K562 (cell line): Measurements from ENCODE around the gene CERS6. TPM values are rescaled to one million over a fixed set of nuclear protein-coding genes. Genes with fewer than 3 reads are reported as not detected.

Experiments
- LCOR ChIP-seq: sonication (generic); formaldehyde crosslinking; IDR thresholded peaks from 2 replicates; pipeline ENCODE4 v1.8.0; 2022; ENCODE audit warnings: mild to moderate bottlenecking, missing genetic modification reagents
- MTA3 ChIP-seq: fragments of 450-650 bp; formaldehyde crosslinking; IDR thresholded peaks from 2 replicates; pipeline ENCODE4 v1.6.1; 2017; ENCODE audit warnings: mild to moderate bottlenecking, borderline replicate concordance
- TRIM28 ChIP-seq: fragments of 450-650 bp; IDR thresholded peaks from 2 replicates; pipeline ENCODE4 v1.6.1; 2017
- ZNF584 ChIP-seq: fragments of 200-800 bp; sonication (Bioruptor generic); IDR thresholded peaks from 2 replicates; pipeline ENCODE4 v1.6.1; 2016; ENCODE audit warnings: low read depth, mild to moderate bottlenecking, missing genetic modification characterization, missing compliant biosample characterization
- polyA plus RNA-seq, 8 experiments: library from polyadenylated mRNA; depleted of rRNA in 4 of 8; stranded (reverse) in 5 of 8; unstranded in 3 of 8; fragments of >200 nt; fragmentation: Nextera tagmentation in 2 of 8; fragmentation: Illumina TruSeq in 1 of 8; extraction: Ambion mirVana in 2 of 8; extraction: Trizol in 1 of 8; gene quantifications; 2 replicates each; pipeline versions ENCODE4 v1.2.1 to v1.2.3, GENCODE V29; 2011 to 2014; ENCODE audit warnings: inconsistent platforms in 1 of 8, missing spikeins in 1 of 8
- total RNA-seq, 7 experiments: library from RNA; depleted of rRNA in 6 of 7; stranded (reverse); fragments of >200 nt in 6 of 7; fragmentation: Illumina TruSeq in 2 of 7; extraction: Trizol in 2 of 7; gene quantifications; 2 replicates each; pipeline versions ENCODE4 v1.2.1 to v1.2.3, GENCODE V29; 2011 to 2021; ENCODE audit warnings: low replicate concordance in 1 of 7
- TF ChIP-seq, protein P1 (sequence below): fragments of 450-650 bp; IDR thresholded peaks from 2 replicates; pipeline ENCODE4 v1.6.1; 2016; ENCODE audit warnings: mild to moderate bottlenecking, moderate library complexity
- TF ChIP-seq, protein P2 (sequence below): fragments of 450-650 bp; formaldehyde crosslinking; IDR thresholded peaks from 2 replicates; pipeline ENCODE4 v1.4.0; 2022; ENCODE audit warnings: mild to moderate bottlenecking, moderate library complexity
- TF ChIP-seq, protein P3 (sequence below): fragments of 450-650 bp; IDR thresholded peaks from 2 replicates; pipeline ENCODE4 v1.6.1; 2016

The CERS6 gene
- total and polyA plus RNA-seq, 9 of the 15 experiments (the other 6 are each of a cell fraction or from before 2014, with no cell fraction given): 1.6 to 13.6 (median 11.4) TPM

DNA sequence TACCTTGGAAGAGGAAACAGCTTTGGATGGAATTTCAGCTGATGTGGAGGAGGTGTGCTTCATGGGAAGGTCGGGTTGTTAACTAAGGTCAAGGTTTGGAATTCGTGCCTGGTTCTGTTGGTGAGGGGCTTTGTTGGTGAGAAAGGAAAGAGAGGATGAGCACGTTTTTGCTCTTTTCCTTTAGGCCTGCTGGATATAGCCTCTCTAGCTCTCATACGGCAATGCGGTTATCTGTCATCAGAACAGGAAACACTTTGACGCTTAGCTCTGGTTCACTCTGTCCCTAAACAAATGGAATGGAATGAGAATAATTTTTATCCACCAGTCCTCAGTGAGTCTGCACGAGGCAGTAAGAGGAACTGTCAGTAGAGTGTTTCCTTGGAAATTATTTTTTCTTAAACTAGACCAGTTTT lies 176.6 kb downstream of the CERS6 start (continued):
- TF ChIP-seq, protein P1, sequence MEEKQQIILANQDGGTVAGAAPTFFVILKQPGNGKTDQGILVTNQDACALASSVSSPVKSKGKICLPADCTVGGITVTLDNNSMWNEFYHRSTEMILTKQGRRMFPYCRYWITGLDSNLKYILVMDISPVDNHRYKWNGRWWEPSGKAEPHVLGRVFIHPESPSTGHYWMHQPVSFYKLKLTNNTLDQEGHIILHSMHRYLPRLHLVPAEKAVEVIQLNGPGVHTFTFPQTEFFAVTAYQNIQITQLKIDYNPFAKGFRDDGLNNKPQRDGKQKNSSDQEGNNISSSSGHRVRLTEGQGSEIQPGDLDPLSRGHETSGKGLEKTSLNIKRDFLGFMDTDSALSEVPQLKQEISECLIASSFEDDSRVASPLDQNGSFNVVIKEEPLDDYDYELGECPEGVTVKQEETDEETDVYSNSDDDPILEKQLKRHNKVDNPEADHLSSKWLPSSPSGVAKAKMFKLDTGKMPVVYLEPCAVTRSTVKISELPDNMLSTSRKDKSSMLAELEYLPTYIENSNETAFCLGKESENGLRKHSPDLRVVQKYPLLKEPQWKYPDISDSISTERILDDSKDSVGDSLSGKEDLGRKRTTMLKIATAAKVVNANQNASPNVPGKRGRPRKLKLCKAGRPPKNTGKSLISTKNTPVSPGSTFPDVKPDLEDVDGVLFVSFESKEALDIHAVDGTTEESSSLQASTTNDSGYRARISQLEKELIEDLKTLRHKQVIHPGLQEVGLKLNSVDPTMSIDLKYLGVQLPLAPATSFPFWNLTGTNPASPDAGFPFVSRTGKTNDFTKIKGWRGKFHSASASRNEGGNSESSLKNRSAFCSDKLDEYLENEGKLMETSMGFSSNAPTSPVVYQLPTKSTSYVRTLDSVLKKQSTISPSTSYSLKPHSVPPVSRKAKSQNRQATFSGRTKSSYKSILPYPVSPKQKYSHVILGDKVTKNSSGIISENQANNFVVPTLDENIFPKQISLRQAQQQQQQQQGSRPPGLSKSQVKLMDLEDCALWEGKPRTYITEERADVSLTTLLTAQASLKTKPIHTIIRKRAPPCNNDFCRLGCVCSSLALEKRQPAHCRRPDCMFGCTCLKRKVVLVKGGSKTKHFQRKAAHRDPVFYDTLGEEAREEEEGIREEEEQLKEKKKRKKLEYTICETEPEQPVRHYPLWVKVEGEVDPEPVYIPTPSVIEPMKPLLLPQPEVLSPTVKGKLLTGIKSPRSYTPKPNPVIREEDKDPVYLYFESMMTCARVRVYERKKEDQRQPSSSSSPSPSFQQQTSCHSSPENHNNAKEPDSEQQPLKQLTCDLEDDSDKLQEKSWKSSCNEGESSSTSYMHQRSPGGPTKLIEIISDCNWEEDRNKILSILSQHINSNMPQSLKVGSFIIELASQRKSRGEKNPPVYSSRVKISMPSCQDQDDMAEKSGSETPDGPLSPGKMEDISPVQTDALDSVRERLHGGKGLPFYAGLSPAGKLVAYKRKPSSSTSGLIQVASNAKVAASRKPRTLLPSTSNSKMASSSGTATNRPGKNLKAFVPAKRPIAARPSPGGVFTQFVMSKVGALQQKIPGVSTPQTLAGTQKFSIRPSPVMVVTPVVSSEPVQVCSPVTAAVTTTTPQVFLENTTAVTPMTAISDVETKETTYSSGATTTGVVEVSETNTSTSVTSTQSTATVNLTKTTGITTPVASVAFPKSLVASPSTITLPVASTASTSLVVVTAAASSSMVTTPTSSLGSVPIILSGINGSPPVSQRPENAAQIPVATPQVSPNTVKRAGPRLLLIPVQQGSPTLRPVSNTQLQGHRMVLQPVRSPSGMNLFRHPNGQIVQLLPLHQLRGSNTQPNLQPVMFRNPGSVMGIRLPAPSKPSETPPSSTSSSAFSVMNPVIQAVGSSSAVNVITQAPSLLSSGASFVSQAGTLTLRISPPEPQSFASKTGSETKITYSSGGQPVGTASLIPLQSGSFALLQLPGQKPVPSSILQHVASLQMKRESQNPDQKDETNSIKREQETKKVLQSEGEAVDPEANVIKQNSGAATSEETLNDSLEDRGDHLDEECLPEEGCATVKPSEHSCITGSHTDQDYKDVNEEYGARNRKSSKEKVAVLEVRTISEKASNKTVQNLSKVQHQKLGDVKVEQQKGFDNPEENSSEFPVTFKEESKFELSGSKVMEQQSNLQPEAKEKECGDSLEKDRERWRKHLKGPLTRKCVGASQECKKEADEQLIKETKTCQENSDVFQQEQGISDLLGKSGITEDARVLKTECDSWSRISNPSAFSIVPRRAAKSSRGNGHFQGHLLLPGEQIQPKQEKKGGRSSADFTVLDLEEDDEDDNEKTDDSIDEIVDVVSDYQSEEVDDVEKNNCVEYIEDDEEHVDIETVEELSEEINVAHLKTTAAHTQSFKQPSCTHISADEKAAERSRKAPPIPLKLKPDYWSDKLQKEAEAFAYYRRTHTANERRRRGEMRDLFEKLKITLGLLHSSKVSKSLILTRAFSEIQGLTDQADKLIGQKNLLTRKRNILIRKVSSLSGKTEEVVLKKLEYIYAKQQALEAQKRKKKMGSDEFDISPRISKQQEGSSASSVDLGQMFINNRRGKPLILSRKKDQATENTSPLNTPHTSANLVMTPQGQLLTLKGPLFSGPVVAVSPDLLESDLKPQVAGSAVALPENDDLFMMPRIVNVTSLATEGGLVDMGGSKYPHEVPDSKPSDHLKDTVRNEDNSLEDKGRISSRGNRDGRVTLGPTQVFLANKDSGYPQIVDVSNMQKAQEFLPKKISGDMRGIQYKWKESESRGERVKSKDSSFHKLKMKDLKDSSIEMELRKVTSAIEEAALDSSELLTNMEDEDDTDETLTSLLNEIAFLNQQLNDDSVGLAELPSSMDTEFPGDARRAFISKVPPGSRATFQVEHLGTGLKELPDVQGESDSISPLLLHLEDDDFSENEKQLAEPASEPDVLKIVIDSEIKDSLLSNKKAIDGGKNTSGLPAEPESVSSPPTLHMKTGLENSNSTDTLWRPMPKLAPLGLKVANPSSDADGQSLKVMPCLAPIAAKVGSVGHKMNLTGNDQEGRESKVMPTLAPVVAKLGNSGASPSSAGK: peak; percentile 73
- TF ChIP-seq, protein P2, sequence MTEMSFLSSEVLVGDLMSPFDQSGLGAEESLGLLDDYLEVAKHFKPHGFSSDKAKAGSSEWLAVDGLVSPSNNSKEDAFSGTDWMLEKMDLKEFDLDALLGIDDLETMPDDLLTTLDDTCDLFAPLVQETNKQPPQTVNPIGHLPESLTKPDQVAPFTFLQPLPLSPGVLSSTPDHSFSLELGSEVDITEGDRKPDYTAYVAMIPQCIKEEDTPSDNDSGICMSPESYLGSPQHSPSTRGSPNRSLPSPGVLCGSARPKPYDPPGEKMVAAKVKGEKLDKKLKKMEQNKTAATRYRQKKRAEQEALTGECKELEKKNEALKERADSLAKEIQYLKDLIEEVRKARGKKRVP: no peak
- 0 out of 2 replicates have a peak, but pooled peaks have one; percentile 28 for TF ChIP-seq ZNF584 (CRISPR knock-in tag)
- TF ChIP-seq MTA3: 0 out of 2 replicates have a peak, but pooled peaks have one; percentile 24
- TF ChIP-seq, protein P3, sequence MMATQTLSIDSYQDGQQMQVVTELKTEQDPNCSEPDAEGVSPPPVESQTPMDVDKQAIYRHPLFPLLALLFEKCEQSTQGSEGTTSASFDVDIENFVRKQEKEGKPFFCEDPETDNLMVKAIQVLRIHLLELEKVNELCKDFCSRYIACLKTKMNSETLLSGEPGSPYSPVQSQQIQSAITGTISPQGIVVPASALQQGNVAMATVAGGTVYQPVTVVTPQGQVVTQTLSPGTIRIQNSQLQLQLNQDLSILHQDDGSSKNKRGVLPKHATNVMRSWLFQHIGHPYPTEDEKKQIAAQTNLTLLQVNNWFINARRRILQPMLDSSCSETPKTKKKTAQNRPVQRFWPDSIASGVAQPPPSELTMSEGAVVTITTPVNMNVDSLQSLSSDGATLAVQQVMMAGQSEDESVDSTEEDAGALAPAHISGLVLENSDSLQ: peak; percentile 45
- 0 out of 2 replicates have a peak, but pooled peaks have one; percentile 26 for TF ChIP-seq TRIM28
- TF ChIP-seq LCOR (CRISPR knock-in tag): 0 out of 2 replicates have a peak, but pooled peaks have one; percentile 41
